VCaP (cell line): ENCODE data around the gene PAX6.

Source experiments
- H3K27ac ChIP-seq: fragments of 450-650 bp; 2 replicates; pipeline ENCODE4 v1.5.1; 2017
- TF ChIP-seq, protein P1 (sequence below): fragments of 450-650 bp; conservative IDR thresholded peaks from 2 replicates; pipeline ENCODE4 v1.5.1; 2017; ENCODE audit warnings: mild to moderate bottlenecking, moderate library complexity

PAX6 gene

DNA sequence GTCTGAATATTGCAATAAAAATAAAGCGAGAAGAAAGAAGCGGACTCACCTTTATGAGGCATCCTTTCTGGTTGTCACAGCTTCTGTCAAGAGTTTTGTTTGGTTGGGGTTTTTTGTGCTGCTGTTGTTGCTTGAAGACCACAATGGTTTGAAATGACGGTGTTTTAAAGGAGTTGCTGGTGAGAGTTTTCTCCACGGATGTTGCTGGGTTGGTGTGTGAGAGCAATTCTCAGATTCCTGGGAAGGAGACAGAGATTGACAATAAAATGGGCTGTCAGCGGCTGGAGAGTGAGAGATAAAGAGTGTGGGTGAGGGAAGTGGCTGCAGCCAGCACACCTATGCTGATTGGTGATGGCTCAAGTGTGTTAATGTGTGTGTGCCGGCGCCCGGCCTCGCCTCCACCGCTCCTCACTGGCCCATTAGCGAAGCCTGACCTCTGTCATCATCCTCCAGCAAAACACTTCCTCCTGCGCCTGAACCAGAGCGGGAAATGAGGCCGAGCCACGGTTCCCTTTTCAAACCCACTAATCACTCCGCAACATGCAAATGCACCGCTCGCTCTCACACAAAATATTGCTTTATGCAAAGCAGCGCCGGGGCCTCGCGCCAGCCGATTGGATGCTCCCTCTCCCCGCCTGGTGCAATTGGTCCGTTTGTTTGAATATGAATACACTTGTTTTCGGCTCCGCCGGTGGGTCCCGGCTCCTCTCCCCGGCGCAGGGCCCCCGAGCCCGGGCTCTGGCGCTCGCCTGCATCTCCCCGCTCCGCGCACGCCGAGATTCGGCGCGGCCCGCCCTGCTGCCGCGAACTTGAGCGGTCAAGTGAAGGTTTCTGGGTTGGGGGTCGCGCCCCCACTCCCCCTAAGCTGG, at the start of gene PAX6:
Gene PAX6 (minus strand): TSS at position 544 of the 869 bp plus-strand sequence. CDS start 4,911 bp downstream, outside the sequence.
- TF ChIP-seq, protein P1, sequence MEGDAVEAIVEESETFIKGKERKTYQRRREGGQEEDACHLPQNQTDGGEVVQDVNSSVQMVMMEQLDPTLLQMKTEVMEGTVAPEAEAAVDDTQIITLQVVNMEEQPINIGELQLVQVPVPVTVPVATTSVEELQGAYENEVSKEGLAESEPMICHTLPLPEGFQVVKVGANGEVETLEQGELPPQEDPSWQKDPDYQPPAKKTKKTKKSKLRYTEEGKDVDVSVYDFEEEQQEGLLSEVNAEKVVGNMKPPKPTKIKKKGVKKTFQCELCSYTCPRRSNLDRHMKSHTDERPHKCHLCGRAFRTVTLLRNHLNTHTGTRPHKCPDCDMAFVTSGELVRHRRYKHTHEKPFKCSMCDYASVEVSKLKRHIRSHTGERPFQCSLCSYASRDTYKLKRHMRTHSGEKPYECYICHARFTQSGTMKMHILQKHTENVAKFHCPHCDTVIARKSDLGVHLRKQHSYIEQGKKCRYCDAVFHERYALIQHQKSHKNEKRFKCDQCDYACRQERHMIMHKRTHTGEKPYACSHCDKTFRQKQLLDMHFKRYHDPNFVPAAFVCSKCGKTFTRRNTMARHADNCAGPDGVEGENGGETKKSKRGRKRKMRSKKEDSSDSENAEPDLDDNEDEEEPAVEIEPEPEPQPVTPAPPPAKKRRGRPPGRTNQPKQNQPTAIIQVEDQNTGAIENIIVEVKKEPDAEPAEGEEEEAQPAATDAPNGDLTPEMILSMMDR: no peak

DNA sequence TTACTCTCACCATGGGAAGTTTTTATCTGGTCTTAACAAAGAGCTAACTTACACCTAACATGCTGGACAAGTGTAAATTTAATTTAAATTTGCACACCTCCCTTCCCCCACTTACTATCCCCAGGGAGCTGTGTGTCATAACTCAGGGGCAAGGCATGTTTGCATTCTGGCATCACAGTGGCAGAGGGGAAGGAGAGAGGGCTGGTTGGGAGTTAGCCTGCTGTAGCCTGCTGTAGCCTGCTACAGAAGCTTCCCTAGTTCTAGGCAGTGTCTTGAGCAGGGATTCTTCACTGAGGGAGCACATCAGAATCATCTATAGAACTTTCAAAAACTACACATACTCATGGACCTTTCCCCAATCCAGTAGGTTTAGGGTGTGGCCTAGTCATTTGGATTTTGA, 49.3 kb upstream of the PAX6 start:
- no peak overlapping the region for H3K27ac ChIP-seq
- TF ChIP-seq, protein P1: no peak

More for the DNA sequence above, at the start of gene PAX6:
- H3K27ac ChIP-seq: no peak within 1 kb of the TSS

DNA sequence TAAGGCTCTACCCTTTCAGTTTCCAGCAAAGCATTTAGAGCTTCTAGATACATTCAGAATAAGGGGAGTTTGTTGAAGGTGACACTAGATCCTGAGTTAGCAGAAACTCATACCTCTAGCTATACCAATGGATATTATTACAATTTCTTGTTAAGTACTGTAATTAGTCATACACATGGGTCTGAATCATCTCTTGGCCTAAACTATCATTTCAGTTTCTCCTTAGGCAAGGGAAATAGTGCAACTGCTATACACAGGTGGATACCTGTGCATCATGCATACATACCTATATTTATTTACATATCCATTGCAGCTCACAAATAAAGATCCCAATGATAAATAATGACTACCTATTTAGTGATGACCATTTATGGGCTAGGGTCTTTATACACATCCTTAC, 45.1 kb upstream of the PAX6 start:
- no peak overlapping the region for H3K27ac ChIP-seq
- TF ChIP-seq, protein P1: no peak

DNA sequence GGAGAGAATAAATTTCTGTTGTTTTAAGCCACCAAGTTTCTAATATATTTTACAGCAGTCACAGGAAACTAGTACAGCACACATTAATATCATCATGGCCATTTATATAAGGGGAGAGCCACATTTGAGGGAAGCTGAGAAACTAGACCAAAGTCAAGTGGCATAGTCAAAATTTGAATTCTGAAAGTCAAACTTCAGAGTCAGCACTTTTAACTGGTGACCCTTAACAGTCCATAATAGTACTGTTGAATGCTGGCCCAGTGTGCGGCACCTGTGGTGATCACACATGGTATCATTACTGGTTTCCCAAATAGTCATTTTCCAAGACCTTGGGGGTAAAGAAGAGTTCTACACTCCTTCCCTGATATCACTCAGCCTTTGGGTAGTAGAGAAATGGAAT, 44.3 kb upstream of the PAX6 start:
- H3K27ac ChIP-seq: no peak overlapping the region
- TF ChIP-seq, protein P1: no peak

DNA sequence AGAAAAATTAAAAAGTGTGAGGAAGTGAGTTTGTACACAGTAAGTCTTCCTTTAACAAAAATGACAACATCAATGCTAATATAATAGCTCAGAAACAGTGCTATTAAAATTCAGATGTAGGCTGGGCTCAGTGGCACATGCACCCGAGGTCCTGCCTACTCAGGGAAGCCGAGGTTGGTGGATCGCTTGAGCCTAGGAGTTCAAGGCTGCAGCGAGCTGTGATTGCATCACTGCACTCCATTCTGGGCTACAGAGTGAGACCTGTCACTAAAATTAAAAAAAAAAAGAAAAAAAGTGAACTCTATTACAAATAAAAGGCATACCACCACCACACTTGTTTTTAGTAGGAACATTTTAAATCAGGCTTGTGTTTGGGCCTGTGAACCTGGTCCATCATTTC, 39.2 kb upstream of the PAX6 start:
- TF ChIP-seq, protein P1: no peak
- H3K27ac ChIP-seq: no peak overlapping the region

DNA sequence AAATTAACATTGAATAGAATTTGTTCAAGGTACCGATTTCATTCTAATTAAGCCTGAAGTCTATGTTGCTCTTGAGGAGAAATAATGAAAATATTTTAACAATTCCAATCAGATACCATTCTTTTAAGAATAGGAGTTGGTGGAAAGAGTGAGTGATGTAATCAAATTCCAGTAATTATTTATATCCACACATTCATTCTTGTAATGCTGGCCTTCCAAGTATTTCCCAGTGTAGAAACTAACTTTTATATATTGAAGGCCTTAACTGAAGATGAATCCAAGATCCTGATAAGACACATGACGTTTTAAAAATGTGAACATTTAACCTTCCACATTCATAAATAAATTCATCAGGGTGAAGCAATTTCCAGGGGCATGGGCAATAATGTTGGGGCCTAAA, 36.6 kb upstream of the PAX6 start:
- TF ChIP-seq, protein P1: no peak
- no peak overlapping the region for H3K27ac ChIP-seq

DNA sequence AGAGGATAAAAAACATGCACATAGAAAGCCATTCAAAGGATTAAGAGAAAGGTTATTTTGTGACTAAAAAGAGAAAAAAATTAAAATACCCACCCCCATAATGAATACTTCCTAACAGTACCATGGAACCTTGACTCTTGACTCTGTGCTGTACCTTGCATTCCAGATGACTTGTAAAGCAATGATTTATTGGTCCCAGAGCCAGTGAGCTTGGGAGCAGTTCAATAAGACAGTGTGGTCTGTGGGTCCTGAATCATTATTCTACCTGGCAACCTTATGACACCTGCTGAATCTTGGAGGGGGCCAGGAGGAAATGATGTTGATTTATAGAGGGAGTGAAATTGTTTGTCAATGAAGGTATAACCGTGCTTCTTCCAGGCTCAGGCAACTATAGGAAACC, 34.2 kb upstream of the PAX6 start:
- TF ChIP-seq, protein P1: no peak
- no peak overlapping the region for H3K27ac ChIP-seq
